Gastrocnemius medialis (tissue), 4 donors: ENCODE measurements around the gene TSPAN14. TPM values are rescaled to one million over a fixed set of nuclear protein-coding genes. Genes with fewer than 3 reads are reported as not detected.
A peak's percentile ranks its signal among the peaks of the same experiment; 100 is the strongest.

Experiments used
- ATAC-seq, 2 donors: fragments of 150-250 bp; one replicate each; pipeline ENCODE4 v1.9.1; 2016
- DNase-seq, 2 donors: peaks; one replicate each; pipeline ENCODE4 v3.0.0-alpha.2; 2019
- H3K27ac ChIP-seq, 4 donors: fragments of 200-600 bp; sonication (generic); 1 replicate in 1 of 4; 2 replicates in 3 of 4; pipeline ENCODE4 v1.5.1; 2016 to 2018; ENCODE audit warnings: mild to moderate bottlenecking in 2 of 4, moderate library complexity in 1 of 4
- H3K27me3 ChIP-seq, 3 donors: fragments of 200-600 bp; sonication (generic) in 2 of 3; 1 replicate in 1 of 3; 2 replicates in 2 of 3; pipeline versions ENCODE4 v1.5.1 to v1.6.0; 2016 to 2019; ENCODE audit warnings: mild to moderate bottlenecking in 1 of 3, moderate library complexity in 1 of 3
- H3K36me3 ChIP-seq, 2 donors: fragments of 200-600 bp; sonication (generic) in 1 of 2; one replicate each; pipeline ENCODE4 v1.5.1; 2017 to 2018
- H3K4me1 ChIP-seq, 2 donors: fragments of 200-600 bp; sonication (generic) in 1 of 2; one replicate each; pipeline ENCODE4 v1.5.1; 2016 to 2017; ENCODE audit warnings: mild to moderate bottlenecking in 2 of 2
- H3K4me3 ChIP-seq, 4 donors: fragments of 200-600 bp; sonication (generic) in 3 of 4; 1 replicate in 1 of 4; 2 replicates in 3 of 4; pipeline ENCODE4 v1.5.1; 2016 to 2019; ENCODE audit warnings: mild to moderate bottlenecking in 2 of 4
- H3K9me3 ChIP-seq, 3 donors: fragments of 200-600 bp; sonication (generic) in 2 of 3; 1 replicate in 1 of 3; 2 replicates in 2 of 3; pipeline ENCODE4 v1.5.1; 2016 to 2019
- POLR2A ChIP-seq, 2 donors: fragments of 450-650 bp; IDR thresholded peaks; one replicate each; pipeline ENCODE4 v1.6.1; 2017; ENCODE audit warnings: antibody characterized with exemption in 2 of 2, mild to moderate bottlenecking in 2 of 2, moderate library complexity in 2 of 2
- in situ Hi-C, 4 donors: fragments of 200-750 bp; cut with MboI; loops; one replicate each; pipeline versions ENCODE4 v1.15.0 to v1.8.0; 2017; ENCODE audit warnings: low sequenced_read_pairs in 4 of 4
- intact Hi-C: fragments of 100-400 bp; cut with DNase I; formaldehyde crosslinking; loops from one replicate; pipeline ENCODE4 v1.15.1; 2023; ENCODE audit warnings: low total_unique reads
- total RNA-seq, 4 donors: library from RNA; depleted of rRNA; stranded (reverse); fragments of >200 nt; gene quantifications; one replicate each; pipeline versions ENCODE4 v1.1.0 to v1.2.3, GENCODE V29; 2016
- TF ChIP-seq, protein P1 (sequence below), 5 experiments: fragments of 450-650 bp in 3 of 5; fragments of 200-600 bp in 2 of 5; sonication (generic) in 2 of 5; IDR thresholded peaks in 4 of 5; conservative IDR thresholded peaks in 1 of 5; 1 replicate in 4 of 5; 2 replicates in 1 of 5; pipeline ENCODE4 v1.5.1; 2016 to 2019; ENCODE audit warnings: antibody characterized with exemption in 5 of 5, mild to moderate bottlenecking in 3 of 5, moderate library complexity in 3 of 5

The TSPAN14 gene
- total RNA-seq, 4 donors from 2014 or later = 22.6 to 29.3 (median 26.9) TPM

DNA sequence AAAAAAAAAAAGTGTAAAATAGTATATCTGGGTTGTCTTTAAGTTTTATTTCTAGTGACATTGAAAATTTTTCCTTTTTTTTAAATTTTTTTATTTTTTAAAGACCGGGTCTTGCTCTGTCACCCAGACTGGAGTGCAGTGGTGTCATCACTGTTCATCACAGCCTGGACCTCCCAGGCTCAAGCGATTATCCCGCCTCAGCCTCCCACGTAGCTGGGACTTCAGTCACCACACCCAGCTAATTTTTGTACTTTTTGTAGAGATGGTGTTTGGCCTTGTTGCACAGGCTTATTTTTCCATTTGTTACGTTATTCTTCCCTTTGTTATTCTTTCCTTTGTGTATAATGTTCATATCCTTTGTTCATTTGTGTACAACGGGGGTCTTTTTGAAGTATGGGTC lies 30.1 kb downstream of the TSPAN14 start:
- H3K4me1 ChIP-seq = peaks cover 32 to 33% of the 10 kb centered on the region in 2 donors
- in situ Hi-C loops (no loop called here), intact Hi-C loops (no loop called here)
- no peaks in the 10 kb centered on the region for H3K27me3 ChIP-seq
- no peak overlapping the region for H3K27ac ChIP-seq
- DNase-seq (no peak), ATAC-seq (no peak)
- H3K9me3 ChIP-seq = no peaks in the 10 kb centered on the region
- no peak for TF ChIP-seq POLR2A (IDR thresholded peaks at IDR 0.05)
- TF ChIP-seq, protein P1, sequence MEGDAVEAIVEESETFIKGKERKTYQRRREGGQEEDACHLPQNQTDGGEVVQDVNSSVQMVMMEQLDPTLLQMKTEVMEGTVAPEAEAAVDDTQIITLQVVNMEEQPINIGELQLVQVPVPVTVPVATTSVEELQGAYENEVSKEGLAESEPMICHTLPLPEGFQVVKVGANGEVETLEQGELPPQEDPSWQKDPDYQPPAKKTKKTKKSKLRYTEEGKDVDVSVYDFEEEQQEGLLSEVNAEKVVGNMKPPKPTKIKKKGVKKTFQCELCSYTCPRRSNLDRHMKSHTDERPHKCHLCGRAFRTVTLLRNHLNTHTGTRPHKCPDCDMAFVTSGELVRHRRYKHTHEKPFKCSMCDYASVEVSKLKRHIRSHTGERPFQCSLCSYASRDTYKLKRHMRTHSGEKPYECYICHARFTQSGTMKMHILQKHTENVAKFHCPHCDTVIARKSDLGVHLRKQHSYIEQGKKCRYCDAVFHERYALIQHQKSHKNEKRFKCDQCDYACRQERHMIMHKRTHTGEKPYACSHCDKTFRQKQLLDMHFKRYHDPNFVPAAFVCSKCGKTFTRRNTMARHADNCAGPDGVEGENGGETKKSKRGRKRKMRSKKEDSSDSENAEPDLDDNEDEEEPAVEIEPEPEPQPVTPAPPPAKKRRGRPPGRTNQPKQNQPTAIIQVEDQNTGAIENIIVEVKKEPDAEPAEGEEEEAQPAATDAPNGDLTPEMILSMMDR (IDR thresholded peaks at IDR 0.05 in 4 of 5, conservative IDR thresholded peaks at IDR 0.05 in 1 of 5) = no peak
- no peaks in the 10 kb centered on the region for H3K36me3 ChIP-seq
- no peak overlapping the region for H3K4me3 ChIP-seq

DNA sequence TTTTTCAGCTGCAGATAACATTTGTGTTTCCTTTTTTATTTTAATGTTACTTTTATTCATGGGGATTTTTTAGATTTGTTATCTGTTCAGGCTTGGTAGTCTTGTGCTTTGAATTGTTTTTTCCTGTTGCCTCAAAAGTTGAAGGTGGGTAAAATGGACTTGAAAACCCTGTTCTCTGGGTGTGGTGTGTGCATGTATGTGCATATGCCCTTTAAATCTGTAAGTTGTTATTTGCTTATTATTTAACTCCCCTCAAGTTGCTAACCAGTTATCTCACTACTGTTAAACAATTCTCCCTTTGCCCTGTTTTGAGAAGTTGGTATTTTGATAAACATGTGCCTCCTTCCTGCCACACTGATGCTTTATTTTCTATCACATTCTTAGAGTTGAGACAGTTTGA lies 30.6 kb downstream of the TSPAN14 start:
- intact Hi-C loops (no loop called here), in situ Hi-C loops (no loop called here)
- ATAC-seq = no peak
- TF ChIP-seq POLR2A (IDR thresholded peaks at IDR 0.05) = no peak
- TF ChIP-seq, protein P1 (IDR thresholded peaks at IDR 0.05 in 4 of 5, conservative IDR thresholded peaks at IDR 0.05 in 1 of 5) = no peak
- Histone ChIP-seq H3K9me3 (no peaks in the 10 kb centered on the region), H3K4me1 (peaks cover 33 to 35% of the 10 kb centered on the region in 2 donors), H3K36me3 (no peaks in the 10 kb centered on the region), H3K27me3 (no peaks in the 10 kb centered on the region), H3K27ac (no peak overlapping the region), H3K4me3 (no peak overlapping the region)
- DNase-seq = no peak

DNA sequence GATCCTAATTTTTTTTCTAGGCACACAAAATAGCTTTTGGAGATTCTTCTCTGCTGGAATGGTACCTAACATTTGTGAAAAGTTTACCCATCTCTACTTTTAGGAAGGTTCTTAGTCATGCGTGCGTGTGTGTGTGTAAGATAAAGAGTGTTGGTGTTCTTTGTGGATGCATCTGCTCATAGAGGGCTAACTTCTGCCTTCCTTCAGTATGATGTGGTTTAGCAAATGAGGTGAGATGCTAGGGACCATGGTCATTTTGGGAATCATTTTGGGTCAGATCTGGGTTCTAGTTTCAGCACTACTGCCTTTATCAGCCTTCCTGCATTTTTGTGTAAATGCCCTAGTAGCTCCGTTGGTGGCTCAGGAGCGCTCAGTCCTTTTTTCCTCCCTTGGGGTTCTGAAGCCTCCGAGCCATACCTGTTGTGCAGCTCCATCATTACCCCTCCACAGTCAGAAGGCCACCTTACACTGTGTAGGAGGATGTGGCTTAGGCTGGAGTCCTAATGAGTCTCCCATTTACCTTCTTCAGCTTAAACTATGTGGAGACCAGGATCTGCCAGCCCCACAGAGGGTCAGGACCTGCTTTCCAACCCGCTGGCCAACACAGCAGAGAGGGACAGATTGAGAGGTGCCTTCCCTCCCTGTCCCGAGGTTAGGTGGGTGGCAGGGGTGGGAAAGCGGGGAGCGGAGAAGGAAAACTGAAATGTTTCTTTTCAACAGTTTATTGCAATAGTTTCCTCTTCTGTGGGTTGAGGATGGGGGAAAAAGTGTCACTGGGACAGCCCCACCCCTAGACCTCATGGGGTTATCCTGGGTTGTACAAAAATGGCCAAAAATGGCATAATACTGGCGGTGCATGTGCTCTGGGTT lies 31.2 kb downstream of the TSPAN14 start:
- TF ChIP-seq POLR2A (IDR thresholded peaks at IDR 0.05) = no peak
- TF ChIP-seq, protein P1 (IDR thresholded peaks at IDR 0.05 in 4 of 5, conservative IDR thresholded peaks at IDR 0.05 in 1 of 5) = no peak
- in situ Hi-C loops = no loop called here
- no peak for DNase-seq
- Histone ChIP-seq H3K27me3 (no peaks in the 10 kb centered on the region), H3K36me3 (no peaks in the 10 kb centered on the region), H3K4me1 (peaks cover 33 to 35% of the 10 kb centered on the region in 2 donors), H3K9me3 (no peaks in the 10 kb centered on the region), H3K4me3 (no peak overlapping the region), H3K27ac (peak overlapping the region in 3 of 4 donors; percentile 11 to 48 (median 14))
- intact Hi-C loops = no loop called here
- ATAC-seq = no peak

DNA sequence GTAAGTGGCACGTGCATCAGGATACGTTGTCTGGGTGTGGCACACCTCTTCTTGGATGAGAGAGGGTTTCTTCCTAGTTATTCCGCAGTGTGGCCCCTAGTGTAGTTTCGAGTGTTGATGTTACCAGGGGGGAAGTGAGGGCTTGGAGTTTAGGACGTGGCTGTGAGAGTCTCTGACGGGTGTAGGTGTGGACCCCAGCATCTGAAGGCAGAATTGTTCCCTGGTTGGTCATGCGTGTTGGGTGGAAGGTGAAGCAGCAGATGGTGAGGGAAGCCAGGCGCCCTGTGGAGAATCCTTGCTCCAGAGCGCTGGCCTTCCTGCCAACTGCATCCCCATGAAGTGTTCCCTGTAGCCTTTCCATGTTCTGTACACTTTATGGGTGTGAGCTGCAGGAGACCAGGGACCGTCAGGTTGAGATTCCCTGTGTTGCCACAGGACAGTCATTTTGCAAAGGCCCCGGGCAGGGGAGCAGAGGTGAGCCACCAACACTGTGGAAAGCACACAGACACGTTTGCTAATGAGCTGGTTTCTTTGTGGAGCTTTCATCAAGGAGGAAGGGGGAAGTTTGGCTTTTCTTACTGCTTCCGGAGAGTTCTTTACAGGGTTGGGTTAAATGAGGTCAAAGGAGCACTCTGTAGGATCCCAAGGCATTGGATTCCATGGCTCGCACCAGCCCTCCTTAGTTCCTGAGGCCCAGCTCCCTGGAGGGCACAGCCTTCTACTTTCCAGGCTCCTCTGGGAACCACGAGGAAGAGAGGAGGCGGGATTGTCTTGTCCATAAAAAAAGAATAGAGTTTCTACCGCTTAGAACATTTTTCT lies 32.0 kb downstream of the TSPAN14 start:
- ATAC-seq = no peak
- Histone ChIP-seq H3K4me3 (no peak overlapping the region), H3K9me3 (no peaks in the 10 kb centered on the region), H3K27me3 (no peaks in the 10 kb centered on the region), H3K4me1 (peaks cover 33 to 35% of the 10 kb centered on the region in 2 donors), H3K27ac (peak overlapping the region in 3 of 4 donors; percentile 11 to 48 (median 14)), H3K36me3 (no peaks in the 10 kb centered on the region)
- in situ Hi-C loops (no loop called here), intact Hi-C loops (no loop called here)
- DNase-seq = no peak
- no peak for TF ChIP-seq POLR2A (IDR thresholded peaks at IDR 0.05)
- TF ChIP-seq, protein P1 (IDR thresholded peaks at IDR 0.05 in 4 of 5, conservative IDR thresholded peaks at IDR 0.05 in 1 of 5) = no peak
